ENCODE data around the gene KLF3. TPM values are rescaled to one million over a fixed set of nuclear protein-coding genes. Genes with fewer than 3 reads are reported as not detected.

Gene KLF3
- total RNA-seq, 1 donor from 2014 or later: 58.0 TPM

- H3K27me3 ChIP-seq (ENCODE audit: low read depth): no peaks in the 10 kb centered on the region
- no peak for ATAC-seq
- H3K36me3 ChIP-seq: no peaks in the 10 kb centered on the region
- no peak overlapping the region for H3K27ac ChIP-seq
- DNase-seq: no peak
- intact Hi-C loops (cut with DNase I): no loop called here
- no peaks in the 10 kb centered on the region for H3K9me3 ChIP-seq
- no peak overlapping the region for H3K4me3 ChIP-seq
- TF ChIP-seq, protein P1, sequence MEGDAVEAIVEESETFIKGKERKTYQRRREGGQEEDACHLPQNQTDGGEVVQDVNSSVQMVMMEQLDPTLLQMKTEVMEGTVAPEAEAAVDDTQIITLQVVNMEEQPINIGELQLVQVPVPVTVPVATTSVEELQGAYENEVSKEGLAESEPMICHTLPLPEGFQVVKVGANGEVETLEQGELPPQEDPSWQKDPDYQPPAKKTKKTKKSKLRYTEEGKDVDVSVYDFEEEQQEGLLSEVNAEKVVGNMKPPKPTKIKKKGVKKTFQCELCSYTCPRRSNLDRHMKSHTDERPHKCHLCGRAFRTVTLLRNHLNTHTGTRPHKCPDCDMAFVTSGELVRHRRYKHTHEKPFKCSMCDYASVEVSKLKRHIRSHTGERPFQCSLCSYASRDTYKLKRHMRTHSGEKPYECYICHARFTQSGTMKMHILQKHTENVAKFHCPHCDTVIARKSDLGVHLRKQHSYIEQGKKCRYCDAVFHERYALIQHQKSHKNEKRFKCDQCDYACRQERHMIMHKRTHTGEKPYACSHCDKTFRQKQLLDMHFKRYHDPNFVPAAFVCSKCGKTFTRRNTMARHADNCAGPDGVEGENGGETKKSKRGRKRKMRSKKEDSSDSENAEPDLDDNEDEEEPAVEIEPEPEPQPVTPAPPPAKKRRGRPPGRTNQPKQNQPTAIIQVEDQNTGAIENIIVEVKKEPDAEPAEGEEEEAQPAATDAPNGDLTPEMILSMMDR (IDR thresholded peaks at IDR 0.05): no peak
- H3K4me1 ChIP-seq: no peaks in the 10 kb centered on the region
Measured at GRCh38 chr4:38641811-38642210, 22.2 kb upstream of the KLF3 start.

- intact Hi-C loops (cut with DNase I): no loop called here
- ATAC-seq (no peak), DNase-seq (no peak)
- H3K27ac ChIP-seq: no peak overlapping the region
- no peaks in the 10 kb centered on the region for H3K4me1 ChIP-seq
- H3K4me3 ChIP-seq: no peak overlapping the region
- no peaks in the 10 kb centered on the region for H3K9me3 ChIP-seq
- H3K36me3 ChIP-seq: no peaks in the 10 kb centered on the region
- TF ChIP-seq, protein P1 (IDR thresholded peaks at IDR 0.05): no peak
- no peaks in the 10 kb centered on the region for H3K27me3 ChIP-seq (ENCODE audit: low read depth)
Measured at GRCh38 chr4:38644201-38644600, 19.8 kb upstream of the KLF3 start.

- DNase-seq: no peak
Measured at GRCh38 chr4:38647101-38647819, 16.7 kb upstream of the KLF3 start.

DNA sequence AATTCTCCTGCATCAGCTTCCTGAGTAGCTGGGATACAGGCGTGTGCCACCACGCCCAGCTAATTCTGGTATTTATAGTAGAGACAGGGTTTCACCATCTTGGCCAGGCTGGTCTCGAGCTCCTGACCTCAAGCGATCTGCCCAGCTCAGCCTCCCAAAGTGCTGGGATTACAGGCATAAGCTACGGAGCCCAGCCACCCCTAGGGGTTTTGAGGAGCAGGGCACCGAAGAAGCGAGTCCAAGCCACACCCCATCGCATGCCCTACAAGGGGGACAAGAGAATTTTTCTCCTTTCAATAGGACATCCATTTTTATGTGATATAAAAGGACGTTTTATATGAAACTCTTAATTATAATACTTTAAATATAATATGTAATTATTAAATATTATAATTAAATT, 13.9 kb upstream of the KLF3 start:
- Histone ChIP-seq H3K4me1 (no peaks in the 10 kb centered on the region), H3K4me3 (no peak overlapping the region), H3K9me3 (no peaks in the 10 kb centered on the region), H3K27ac (no peak overlapping the region), H3K27me3 (ENCODE audit: low read depth) (no peaks in the 10 kb centered on the region), H3K36me3 (no peaks in the 10 kb centered on the region)
- DNase-seq: no peak
- TF ChIP-seq, protein P1 (IDR thresholded peaks at IDR 0.05): no peak
- intact Hi-C loops (cut with DNase I): no loop called here
- no peak for ATAC-seq

More at GRCh38 chr4:38647101-38647819, 16.7 kb upstream of the KLF3 start:
- H3K27ac ChIP-seq: no peak overlapping the region
- H3K4me1 ChIP-seq: no peaks in the 10 kb centered on the region
- H3K27me3 ChIP-seq (ENCODE audit: low read depth): no peaks in the 10 kb centered on the region
- no peaks in the 10 kb centered on the region for H3K36me3 ChIP-seq
- no peak for ATAC-seq
- TF ChIP-seq, protein P1 (IDR thresholded peaks at IDR 0.05): no peak
- H3K9me3 ChIP-seq: no peaks in the 10 kb centered on the region
- intact Hi-C loops (cut with DNase I): no loop called here
- no peak overlapping the region for H3K4me3 ChIP-seq

- ATAC-seq (peak; percentile 51 to 64), DNase-seq (no peak)
- H3K4me1 ChIP-seq: no peaks in the 10 kb centered on the region
- H3K36me3 ChIP-seq: no peaks in the 10 kb centered on the region
- H3K27ac ChIP-seq: no peak overlapping the region
- H3K27me3 ChIP-seq (ENCODE audit: low read depth): no peaks in the 10 kb centered on the region
- no peak overlapping the region for H3K4me3 ChIP-seq
- TF ChIP-seq, protein P1 (IDR thresholded peaks at IDR 0.05): no peak
- intact Hi-C loops (cut with DNase I): no loop called here
- H3K9me3 ChIP-seq: no peaks in the 10 kb centered on the region
Measured at GRCh38 chr4:38654273-38654672, 9.7 kb upstream of the KLF3 start.
